ENCODE data around the gene CST4. TPM values are rescaled to one million over a fixed set of nuclear protein-coding genes. Genes with fewer than 3 reads are reported as not detected.

CST4 gene
- total RNA-seq, 1 donor from 2014 or later, result not detected

DNA sequence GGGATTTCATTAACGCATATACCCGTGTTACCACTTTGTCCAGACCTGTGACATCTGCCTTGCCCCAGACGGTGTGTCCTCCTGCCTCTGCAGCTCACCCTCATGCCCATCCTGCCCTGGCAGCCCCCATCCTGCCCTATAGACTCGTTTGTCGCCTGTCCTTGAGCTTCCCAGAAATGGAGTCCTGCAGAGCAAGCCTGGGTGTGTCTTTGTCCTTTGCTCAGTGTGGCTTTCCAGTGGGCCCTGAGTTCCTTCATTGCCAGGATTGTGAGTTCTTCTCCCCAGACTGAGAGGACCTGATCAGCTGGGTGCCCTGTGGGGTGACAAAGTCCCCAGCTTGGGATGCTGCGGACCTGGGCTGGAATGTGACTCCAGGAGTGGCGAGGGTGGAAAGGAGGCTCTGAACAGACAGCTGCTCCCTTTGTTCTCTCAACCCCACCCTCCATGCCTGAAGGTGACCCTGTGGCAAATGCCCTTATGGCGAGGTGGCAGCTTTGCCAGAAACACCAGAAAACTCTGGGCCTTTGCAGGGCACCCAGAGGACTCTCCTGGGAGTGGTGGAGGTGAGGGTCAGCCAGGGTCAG is 48.7 kb downstream of the CST4 start:
- Mint-ChIP-seq H3K27ac (no peak overlapping the region), H3K36me3 (ENCODE audit: insufficient read depth) (no peaks in the 10 kb centered on the region), H3K9me3 (ENCODE audit: low read depth) (no peaks in the 10 kb centered on the region), H3K4me3 (ENCODE audit: low read depth) (no peak overlapping the region), H3K4me1 (ENCODE audit: low read depth) (peaks cover 14% of the 10 kb centered on the region), H3K27me3 (no peaks in the 10 kb centered on the region)
- TF ChIP-seq, protein P1, sequence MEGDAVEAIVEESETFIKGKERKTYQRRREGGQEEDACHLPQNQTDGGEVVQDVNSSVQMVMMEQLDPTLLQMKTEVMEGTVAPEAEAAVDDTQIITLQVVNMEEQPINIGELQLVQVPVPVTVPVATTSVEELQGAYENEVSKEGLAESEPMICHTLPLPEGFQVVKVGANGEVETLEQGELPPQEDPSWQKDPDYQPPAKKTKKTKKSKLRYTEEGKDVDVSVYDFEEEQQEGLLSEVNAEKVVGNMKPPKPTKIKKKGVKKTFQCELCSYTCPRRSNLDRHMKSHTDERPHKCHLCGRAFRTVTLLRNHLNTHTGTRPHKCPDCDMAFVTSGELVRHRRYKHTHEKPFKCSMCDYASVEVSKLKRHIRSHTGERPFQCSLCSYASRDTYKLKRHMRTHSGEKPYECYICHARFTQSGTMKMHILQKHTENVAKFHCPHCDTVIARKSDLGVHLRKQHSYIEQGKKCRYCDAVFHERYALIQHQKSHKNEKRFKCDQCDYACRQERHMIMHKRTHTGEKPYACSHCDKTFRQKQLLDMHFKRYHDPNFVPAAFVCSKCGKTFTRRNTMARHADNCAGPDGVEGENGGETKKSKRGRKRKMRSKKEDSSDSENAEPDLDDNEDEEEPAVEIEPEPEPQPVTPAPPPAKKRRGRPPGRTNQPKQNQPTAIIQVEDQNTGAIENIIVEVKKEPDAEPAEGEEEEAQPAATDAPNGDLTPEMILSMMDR (IDR thresholded peaks at IDR 0.05; ENCODE audit: unreplicated experiment), result no peak
- DNase-seq (ENCODE audit: low spot score, unreplicated experiment), result no peak

DNA sequence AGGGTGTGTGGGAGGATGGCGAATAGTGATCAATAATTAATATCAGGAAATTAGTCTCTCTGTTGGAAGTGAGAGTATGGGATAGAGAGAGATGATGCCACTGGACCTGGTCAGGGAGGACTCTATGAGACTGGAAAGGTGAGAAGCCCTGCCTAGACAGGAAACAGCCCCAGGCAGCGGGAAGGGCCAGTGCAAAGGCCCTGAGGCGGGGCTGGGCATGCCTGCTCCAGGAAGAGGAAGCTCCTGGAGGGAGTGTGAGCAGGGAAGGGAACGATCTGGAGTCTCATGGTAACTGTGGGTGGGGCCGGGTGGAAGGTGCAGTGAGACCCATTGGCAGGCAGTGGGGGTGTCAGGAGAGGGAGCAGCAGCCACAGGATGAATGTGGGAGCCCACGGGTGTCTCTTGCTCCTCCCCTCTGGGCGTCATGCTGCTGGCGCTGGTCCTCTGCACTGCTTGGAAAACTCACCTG is 49.3 kb downstream of the CST4 start:
- peaks cover 14% of the 10 kb centered on the region for H3K4me1 Mint-ChIP-seq (ENCODE audit: low read depth)
- TF ChIP-seq, protein P1 (IDR thresholded peaks at IDR 0.05; ENCODE audit: unreplicated experiment), result no peak
- H3K4me3 Mint-ChIP-seq (ENCODE audit: low read depth), result no peak overlapping the region
- H3K27me3 Mint-ChIP-seq, result no peaks in the 10 kb centered on the region
- no peaks in the 10 kb centered on the region for H3K9me3 Mint-ChIP-seq (ENCODE audit: low read depth)
- DNase-seq (ENCODE audit: low spot score, unreplicated experiment), result no peak
- H3K36me3 Mint-ChIP-seq (ENCODE audit: insufficient read depth), result peaks cover 4% of the 10 kb centered on the region
- H3K27ac Mint-ChIP-seq, result no peak overlapping the region

DNA sequence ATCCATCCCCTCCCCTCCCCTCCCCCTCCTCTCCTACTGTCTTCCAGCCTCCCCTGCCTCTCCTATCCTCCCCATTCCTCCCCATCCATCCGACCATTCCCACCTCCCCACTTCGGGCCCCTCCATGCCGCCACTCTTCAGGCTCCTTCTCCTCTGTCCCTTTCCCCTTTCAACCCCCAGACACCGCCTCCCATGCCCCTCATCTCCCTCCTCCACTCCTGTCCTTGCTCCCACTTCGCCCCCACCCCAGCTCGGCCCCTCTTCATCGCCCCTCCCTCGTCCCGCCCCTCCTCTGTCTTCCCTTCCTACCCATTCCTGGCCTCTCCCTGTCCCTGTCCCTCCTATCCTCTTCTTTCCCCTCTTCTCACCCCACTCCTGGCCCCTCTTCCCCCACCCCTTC is 50.5 kb downstream of the CST4 start:
- peaks cover 7% of the 10 kb centered on the region for H3K36me3 Mint-ChIP-seq (ENCODE audit: insufficient read depth)
- peaks cover 14% of the 10 kb centered on the region for H3K4me1 Mint-ChIP-seq (ENCODE audit: low read depth)
- H3K27me3 Mint-ChIP-seq, result no peaks in the 10 kb centered on the region
- H3K9me3 Mint-ChIP-seq (ENCODE audit: low read depth), result no peaks in the 10 kb centered on the region
- DNase-seq (ENCODE audit: low spot score, unreplicated experiment), result no peak
- no peak overlapping the region for H3K27ac Mint-ChIP-seq
- H3K4me3 Mint-ChIP-seq (ENCODE audit: low read depth), result no peak overlapping the region
- TF ChIP-seq, protein P1 (IDR thresholded peaks at IDR 0.05; ENCODE audit: unreplicated experiment), result no peak

DNA sequence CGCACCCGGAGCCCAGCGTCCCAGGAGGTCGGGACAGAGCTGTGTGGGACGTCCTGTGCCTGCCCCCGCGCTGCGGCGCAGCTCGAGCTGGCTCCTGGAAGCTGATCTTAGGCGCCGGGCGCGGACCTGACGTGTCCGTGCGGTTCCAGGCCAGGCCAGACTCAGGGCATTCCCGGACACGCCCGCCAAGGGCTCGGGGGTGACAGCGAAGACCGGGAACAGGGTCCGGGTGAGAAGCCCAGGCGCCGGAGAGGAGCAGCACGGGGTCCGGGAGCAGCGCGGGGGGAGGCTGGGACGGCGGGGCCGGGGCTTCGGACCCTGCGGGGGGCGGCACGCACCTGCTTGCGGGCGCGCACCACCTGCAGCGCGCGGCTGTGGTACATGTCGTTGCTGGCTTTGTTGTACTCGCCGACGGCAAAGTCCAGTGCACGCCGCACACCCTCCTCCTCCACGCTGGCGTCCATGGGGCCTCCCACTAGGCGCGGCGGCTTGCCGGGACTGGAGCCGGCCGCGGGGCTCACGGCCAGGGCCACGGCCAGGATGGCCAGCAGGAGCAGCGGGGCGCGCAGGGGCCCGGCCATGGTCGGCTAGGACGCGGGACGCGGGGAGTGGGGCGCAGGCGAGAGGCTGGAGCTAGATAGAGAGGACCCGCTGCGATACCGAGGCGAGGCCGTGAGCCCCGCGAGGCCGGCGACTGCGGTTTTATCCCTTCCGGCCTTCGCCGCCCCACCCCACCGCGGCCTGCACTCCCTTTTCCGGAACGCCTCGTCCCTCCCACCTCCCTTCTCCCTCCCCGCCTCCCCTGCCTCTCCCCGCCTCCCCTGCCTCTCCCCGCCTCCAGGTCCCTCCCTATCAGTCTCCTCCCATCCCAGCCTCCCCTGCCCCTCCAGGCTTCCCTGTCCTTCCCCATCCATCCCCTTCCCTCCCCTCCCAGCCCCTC is 51.3 kb downstream of the CST4 start, which contains the start of gene CST3:
TSS of gene CST3 (minus strand) at position 674 of the 940 bp plus-strand sequence. CDS start at position 581, 93 bp downstream.
- peak; percentile 59 for DNase-seq (ENCODE audit: low spot score, unreplicated experiment)
- Mint-ChIP-seq H3K4me3 (ENCODE audit: low read depth) (peak within 1 kb of the TSS; percentile 87), H3K36me3 (ENCODE audit: insufficient read depth) (peaks cover 8% of the 10 kb centered on the region), H3K27me3 (no peaks in the 10 kb centered on the region), H3K9me3 (ENCODE audit: low read depth) (no peaks in the 10 kb centered on the region), H3K27ac (peak within 1 kb of the TSS; percentile 87), H3K4me1 (ENCODE audit: low read depth) (peaks cover 14% of the 10 kb centered on the region)
- TF ChIP-seq, protein P1 (IDR thresholded peaks at IDR 0.05; ENCODE audit: unreplicated experiment), result no peak

DNA sequence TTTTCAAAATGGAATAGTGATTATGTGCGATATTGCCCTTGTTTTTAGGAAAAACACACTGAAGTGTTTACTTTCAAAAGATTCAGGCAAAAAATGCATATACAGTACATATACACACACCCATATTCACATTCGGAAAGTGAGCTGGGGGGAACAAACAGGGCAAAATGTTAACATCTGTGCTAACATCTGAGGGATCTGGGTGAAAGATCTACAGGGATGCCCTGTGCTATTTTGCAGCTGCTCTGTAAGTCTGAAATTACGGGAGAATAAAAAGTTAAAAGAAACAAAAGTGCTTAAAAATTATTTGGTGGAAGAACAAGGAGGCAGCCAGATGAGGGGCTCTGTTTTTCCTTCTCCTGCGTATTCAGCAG is 51.9 kb downstream of the CST4 start:
- Mint-ChIP-seq H3K27ac (peak overlapping the region; percentile 87), H3K4me1 (ENCODE audit: low read depth) (peaks cover 14% of the 10 kb centered on the region), H3K27me3 (no peaks in the 10 kb centered on the region), H3K4me3 (ENCODE audit: low read depth) (peak overlapping the region; percentile 87), H3K36me3 (ENCODE audit: insufficient read depth) (peaks cover 8% of the 10 kb centered on the region), H3K9me3 (ENCODE audit: low read depth) (no peaks in the 10 kb centered on the region)
- TF ChIP-seq, protein P1 (IDR thresholded peaks at IDR 0.05; ENCODE audit: unreplicated experiment), result no peak
- no peak for DNase-seq (ENCODE audit: low spot score, unreplicated experiment)
